Testis (tissue), 2 donors: ENCODE measurements around the gene CNTN5.

Source experiments
- POLR2A ChIP-seq: fragments of 450-650 bp; IDR thresholded peaks from one replicate; pipeline ENCODE4 v1.6.1; 2017; ENCODE audit warnings: antibody characterized with exemption, mild to moderate bottlenecking, moderate library complexity
- TF ChIP-seq, protein P1 (sequence below), 3 experiments: fragments of 450-650 bp in 2 of 3; fragments of 200-600 bp in 1 of 3; sonication (generic) in 1 of 3; IDR thresholded peaks; one replicate each; pipeline ENCODE4 v1.5.1; 2016 to 2019; ENCODE audit warnings: antibody characterized with exemption in 3 of 3, mild to moderate bottlenecking in 2 of 3, moderate library complexity in 1 of 3

- TF ChIP-seq, protein P1, sequence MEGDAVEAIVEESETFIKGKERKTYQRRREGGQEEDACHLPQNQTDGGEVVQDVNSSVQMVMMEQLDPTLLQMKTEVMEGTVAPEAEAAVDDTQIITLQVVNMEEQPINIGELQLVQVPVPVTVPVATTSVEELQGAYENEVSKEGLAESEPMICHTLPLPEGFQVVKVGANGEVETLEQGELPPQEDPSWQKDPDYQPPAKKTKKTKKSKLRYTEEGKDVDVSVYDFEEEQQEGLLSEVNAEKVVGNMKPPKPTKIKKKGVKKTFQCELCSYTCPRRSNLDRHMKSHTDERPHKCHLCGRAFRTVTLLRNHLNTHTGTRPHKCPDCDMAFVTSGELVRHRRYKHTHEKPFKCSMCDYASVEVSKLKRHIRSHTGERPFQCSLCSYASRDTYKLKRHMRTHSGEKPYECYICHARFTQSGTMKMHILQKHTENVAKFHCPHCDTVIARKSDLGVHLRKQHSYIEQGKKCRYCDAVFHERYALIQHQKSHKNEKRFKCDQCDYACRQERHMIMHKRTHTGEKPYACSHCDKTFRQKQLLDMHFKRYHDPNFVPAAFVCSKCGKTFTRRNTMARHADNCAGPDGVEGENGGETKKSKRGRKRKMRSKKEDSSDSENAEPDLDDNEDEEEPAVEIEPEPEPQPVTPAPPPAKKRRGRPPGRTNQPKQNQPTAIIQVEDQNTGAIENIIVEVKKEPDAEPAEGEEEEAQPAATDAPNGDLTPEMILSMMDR (IDR thresholded peaks at IDR 0.05) = no peak
- TF ChIP-seq POLR2A = no peak
Observed at GRCh38 chr11:99791354-99791753, 770.6 kb downstream of the CNTN5 start.
